SH-SY5Y (cell line): ENCODE measurements around the gene CORO2A.

Experiments
- GATA2 ChIP-seq: IDR thresholded peaks from 2 replicates; pipeline ENCODE4 v1.6.1; 2011; ENCODE audit warnings: mild to moderate bottlenecking, low read depth, low read length
- GATA3 ChIP-seq: IDR thresholded peaks from 2 replicates; pipeline ENCODE4 v1.6.1; 2011; ENCODE audit warnings: low read depth, mild to moderate bottlenecking, low read length, moderate library complexity

The CORO2A gene

DNA sequence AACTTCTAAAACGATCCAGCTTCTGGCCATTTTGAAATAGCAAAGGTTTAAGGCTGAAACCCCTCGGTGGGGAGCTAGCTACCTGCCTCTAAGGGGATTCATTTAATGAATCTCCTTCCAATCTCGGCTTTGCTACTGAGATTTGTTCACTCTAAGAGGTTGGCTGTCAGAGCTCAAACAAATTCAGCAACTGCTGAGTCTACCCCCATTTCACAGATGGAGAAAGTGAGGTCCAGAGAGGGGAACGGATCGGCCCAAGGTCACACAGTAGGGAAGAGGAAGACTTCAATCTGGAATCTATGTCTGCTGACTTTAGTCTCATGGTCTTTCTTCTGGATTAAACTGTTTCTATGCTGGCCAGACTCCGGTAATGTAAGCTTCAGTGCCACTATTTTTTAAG lies 3.0 kb downstream of the CORO2A start:
- TF ChIP-seq GATA2 (no peak), GATA3 (no peak)

DNA sequence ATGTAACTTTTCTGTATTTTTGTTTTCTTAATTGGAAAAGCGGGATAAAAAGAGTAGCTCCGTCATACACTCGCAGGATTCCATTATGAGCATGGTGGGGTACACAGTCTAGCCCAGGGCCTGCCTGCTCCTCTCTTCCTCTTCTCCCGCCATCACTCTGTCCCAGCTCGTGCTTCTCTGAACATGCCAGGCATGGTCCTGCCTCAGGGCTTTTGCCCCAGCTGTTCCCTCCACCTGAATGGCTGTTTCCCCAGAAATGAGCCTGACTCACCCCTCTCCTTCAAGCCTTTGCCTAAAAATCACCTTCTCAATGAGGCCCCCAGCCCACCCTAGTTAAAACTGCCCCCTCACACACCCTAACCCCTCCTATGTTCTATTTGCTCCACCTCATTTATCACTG lies 4.5 kb downstream of the CORO2A start:
- no peak for TF ChIP-seq GATA2
- no peak for TF ChIP-seq GATA3

DNA sequence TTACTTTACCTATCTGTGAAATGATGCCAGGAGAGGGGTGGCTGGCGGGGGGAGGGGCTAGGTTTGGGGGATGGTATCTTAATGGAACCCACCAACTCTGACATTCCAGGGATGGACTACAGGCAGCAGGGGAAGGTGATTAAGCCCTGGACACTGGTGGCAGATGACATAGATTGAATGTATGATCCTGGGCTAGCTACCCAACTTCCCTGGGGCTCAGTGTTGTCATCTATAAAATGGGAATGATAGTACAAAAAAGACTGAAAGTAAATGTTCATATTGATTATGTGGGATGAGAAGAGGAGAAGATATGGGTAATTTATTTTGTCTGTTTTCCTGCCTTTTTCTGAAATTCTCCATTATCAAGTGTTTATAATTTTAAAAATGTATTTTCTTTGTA lies 6.2 kb downstream of the CORO2A start:
- no peak for TF ChIP-seq GATA3
- TF ChIP-seq GATA2 = no peak

DNA sequence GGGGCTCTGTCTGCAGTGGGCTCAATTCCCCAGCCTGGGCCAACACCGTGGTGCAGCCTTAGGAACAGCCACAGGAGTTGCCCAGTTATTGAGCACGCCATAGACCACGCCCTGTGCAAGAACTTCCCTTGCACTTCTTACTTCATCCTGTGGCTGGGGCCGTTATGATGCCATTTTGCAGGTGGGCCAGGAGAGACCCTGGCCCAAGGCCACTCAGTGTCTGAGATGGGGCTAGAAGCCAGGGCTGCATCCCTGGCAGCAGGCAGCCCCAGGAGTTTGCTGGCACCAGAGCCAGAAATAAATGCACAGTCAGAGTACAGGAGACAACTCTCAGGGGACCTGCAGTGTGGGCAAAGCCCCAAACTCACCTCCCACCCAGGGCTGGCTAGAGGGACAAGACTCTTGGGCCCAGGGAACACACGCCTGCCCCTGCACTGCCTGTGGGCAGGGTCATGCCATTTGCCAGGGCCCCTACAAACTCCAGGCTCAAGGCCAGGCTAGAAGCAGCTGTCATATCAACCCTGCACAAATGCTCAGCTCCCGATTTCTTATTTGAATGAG lies 6.7 kb downstream of the CORO2A start:
- no peak for TF ChIP-seq GATA3
- TF ChIP-seq GATA2 = no peak

DNA sequence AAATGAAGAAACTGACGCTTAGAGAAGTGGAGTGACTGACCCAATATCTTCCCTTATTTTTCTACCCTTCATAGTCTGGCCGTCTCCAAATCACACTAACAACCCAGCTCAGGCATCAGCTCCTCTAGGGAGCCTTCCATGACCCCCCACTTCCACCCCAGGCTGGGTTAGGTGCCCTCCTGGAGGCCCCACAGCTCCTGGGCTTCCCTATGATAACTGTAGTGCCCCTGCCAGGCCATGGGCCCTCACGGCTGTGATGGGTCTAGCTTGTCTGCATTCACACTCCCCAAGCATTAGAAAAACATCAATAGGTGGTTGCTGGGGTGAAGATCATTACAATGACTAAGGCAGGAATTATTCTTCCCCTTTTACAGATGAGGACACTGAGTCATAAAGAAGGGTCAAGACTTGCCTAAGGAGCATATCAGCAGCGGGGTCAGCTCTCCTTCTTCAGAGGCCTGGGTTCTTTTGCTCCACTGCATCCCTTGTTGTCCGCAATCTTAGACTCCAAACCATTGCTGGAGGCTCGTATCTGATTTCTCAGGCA lies 7.3 kb downstream of the CORO2A start:
- TF ChIP-seq GATA3 (no peak), GATA2 (no peak)

DNA sequence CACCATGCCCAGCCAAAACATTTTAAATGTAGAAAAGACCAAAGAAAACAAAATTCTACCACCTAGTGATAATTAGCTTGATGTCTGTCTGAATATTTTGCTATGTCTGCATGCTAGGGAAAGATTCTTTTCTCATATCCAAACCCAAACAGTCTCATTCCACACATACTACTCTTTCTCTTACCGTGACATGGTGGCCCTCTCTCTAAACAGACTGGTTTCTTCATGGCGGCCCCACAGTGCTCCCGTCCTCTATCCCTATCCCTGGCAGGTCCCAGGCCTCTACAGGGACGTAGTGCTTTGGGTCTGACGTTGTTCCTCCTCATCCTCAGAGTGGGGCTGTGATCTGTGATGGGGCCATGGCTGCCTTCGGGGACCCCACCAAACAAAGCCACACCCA lies 8.1 kb downstream of the CORO2A start:
- no peak for TF ChIP-seq GATA3
- TF ChIP-seq GATA2 = no peak

DNA sequence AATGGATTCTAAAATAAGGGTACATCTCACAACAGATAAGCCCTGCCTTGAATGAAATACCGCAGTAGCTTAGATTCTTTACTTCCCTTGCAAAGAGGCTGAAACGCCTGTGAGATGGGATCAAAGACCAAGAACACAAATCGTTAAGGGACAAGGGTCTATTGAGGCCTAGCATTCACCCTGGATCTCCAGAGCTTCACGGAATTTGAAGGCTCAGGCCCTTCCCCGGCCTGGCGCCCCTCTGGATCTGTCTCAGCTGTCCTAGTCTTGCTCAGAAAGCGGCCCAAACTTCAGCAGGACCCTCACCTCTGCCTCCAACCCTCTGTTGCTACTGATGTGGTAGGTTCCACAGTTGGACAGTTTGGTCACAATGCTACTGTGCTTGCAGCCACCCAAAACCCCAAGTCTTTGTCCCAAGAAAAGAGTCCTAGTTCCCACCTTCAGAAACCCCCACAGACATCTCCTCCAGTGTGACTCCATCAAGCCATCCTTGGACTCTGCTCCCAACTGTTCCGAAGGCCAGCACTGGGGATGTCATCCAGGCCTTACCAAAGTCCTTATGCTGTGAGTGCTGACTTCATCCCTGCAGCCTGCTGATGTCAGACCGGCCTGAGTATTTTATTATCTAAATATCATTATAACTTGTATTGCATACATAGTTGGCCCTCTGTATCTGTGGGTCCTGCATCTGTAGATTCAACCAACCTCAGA lies 9.4 kb downstream of the CORO2A start:
- TF ChIP-seq GATA3 (no peak), GATA2 (no peak)

DNA sequence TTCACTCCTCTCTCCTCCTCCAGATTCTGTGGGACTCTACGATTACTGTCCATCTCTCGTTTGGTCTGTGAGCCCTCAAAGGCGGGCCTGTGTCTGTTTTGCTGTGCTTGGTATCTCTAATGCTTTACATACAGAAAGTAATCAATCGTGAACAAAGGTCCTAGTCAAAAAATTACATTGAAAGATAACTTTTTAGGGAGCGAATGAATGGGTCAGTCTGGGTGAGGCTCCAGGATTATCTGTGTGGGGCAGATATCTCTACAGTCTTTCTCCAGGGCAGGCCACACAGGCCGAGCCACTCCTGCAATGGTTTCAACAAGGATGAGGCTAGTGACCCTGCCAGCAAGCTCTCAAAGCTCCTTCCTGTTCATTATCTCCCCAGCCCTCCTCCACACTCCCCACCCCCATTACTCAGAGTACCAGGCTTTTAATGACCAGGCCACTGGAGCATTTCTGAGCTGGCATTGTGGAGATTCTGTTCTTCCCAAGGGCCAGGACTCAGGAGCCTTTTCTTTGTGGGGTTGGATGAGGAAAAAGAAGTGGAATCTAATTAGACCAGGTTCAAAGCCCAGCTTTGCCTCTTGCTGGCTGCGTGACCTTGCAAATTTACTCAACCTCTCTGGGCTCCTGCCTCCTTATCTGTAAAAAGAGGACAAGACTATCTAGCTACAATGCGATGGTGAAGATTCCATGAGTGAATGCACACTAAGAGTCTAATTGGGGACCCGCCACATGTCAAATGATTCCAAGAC lies 10.2 kb downstream of the CORO2A start:
- no peak for TF ChIP-seq GATA3
- no peak for TF ChIP-seq GATA2

DNA sequence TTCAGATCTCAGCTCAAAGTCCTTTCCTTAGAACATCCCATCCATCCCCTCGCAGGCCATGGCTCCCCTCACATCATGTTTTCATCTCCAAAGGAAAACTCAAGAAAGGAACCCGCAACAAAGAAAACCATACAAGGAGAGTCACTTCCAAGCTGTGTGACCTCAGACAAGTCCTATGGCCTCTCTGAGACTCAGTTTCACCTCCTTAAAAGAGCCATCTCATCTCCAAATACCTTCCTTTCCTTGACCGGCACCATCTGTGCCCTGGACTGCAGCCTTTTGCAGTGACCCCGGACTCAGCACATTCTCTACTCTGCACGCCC lies 10.7 kb downstream of the CORO2A start:
- TF ChIP-seq GATA3 = no peak
- no peak for TF ChIP-seq GATA2

DNA sequence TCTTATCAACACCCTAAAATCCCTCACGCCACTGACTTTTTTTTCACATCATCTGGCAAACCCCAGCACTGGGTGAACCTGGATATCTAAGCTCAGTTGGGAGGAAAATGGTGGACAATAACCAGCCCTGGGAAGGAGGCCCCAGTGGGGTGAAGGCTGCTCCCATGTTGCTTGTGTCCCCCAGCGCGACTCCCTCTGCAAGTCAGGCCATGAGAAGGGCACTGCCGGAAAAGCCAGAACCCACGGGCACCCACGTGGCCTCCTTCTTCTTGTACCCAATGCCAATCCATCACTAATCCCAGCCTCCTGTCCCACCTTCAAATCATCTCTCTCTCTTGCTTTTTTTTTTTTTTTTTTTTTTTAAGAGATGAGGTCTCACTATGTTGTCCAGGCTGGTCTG lies 11.4 kb downstream of the CORO2A start:
- no peak for TF ChIP-seq GATA3

DNA sequence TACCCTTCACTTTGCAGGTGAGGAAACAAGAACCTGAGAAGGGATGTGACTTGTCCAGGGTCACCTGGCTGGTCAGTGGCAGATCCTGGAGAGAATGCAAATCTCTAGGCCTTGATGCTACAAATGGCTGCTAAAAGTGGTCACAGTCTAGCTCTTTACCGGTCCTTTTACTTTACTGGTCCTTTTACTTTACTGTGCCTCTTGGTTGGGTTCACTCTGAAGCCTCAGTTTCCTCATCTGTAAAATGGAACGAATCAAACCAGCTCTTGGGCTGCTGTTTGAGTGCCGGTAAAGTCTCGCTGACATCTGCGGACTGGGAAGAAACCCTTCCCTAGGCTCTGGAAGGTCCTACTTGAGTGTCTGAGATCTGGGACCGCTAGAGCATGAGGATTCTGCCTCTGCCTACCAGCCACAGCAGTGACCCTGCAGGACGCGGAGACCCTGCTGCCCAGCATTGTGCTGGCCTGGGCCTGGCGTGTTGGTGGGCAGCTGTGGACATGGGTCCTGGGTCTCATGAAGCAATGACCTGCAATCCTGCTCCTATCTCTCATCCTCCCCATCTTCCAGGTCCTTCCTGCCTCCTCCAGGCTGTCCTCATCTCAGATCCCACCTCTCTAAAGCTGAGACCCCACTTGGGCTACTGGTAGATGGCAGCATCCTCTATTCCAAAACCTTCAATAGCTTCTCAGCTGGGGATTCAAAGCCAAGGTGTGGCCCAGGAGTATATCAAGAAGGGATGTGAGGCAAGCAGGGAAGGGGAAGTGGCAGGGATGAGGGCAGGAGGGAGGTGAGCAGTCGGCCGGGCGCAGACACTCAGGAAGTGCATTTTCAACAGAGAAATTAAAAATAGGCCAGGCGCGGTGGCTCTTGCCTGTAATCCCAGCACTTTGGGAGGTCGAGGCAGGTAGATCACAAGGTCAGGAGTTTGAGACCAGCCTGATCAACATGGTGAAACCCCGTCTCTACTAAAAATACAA lies 13.3 kb downstream of the CORO2A start:
- TF ChIP-seq GATA3 = no peak
- no peak for TF ChIP-seq GATA2

DNA sequence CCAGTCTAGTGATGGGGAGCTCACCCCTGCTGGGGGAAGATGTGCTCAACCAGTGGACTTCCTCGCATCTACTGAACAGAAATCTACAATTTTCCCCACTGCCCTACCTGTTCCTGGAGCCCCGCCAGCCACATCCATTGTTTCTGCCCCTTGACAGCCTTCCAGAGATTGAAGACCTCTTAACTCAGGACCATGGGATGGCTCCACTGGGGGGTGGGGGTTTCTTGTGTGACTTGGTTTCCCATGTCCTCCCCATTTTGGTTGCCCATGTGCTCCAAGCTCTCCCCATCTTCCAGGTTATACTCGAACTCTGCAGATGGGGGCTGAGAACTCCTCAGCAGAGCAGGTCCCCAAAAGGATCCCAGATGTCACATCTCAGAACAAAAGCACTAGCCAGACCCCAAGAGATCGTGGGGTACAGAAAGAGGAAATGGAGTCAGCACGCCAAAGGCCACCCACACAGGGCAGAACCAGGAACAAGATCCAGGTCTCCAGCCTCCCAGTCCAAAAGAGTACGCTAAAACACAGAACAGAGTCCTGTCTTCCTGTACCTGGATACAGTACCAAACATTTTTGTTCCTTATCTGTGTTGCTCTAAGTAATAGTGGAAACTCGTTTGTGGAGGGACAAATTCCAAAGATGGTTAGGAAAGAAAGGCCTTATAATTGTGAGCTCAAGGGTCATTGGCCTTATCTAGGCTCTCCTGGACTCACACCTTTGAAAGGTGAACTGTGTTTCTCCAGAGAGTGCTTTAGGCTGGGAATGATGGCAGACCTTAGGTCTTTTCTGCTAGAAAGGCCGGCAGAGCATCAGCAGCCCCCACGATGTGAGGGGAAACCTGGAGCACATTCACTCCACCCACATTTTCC lies 15.8 kb downstream of the CORO2A start:
- TF ChIP-seq GATA2 (no peak), GATA3 (no peak)

DNA sequence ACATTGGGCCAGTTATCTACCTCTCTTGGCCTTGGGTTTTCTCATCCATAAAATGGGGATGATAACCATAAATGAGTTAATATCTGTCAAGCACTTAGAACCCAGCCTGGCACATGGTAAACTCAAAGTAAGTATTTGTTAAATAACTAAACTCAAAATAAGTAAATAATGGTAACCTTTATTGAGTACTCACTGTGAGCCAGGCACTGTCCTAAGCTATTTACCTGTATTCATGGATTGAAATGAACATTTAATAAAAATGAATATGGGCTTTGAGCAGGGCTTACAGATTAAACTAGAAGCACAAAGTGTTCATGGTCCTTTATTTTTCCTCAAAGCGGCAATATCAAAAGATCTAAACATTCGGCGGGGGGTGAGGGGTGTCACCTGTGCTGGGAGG lies 16.7 kb downstream of the CORO2A start:
- no peak for TF ChIP-seq GATA3
- TF ChIP-seq GATA2 = no peak

DNA sequence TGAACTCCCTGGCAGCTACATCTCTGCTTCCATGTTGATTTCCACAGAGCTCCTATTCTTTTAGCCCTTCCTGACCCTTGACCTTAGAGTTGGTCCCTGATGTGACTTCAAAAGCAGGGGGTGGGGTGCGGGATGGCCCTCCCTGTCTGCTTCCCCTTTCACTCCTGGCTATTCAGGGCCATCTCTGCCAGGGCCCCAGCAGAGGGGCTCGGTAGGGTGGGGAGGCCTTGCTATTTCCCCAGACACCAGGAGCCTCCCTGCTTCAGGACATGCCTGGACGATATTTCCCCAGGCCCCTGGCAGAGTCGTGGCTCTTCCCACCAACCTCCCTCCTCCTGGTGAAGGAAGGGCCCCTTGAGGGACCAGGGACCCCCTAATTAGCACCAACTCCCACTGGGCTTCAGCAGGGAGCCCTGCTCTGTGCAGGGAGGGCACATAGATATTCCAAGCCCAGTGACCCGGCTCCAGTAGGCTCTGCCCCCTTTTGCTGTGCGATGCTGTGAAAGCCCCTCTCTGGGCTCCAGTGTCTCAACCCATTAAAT lies 17.3 kb downstream of the CORO2A start:
- TF ChIP-seq GATA3 = no peak
- TF ChIP-seq GATA2 = no peak

DNA sequence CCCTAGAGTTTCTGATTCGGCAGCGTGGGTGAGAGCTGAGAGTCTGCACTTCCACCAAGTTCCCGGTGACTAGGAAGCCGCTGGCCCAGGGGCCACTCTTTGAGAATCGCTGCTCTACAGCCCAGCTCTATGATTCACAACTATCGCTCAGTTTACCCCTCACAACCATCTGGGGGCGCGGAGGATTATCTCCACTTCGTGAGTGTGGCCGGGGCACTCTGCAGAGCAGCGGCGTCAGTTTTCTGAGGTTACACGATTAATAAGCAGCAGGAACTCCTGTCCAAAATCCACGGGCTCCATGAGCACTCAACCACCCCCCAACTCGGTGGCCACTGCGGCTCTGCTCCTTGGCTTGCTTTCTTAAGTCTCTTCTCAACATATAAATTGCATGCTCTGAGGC lies 19.3 kb downstream of the CORO2A start:
- TF ChIP-seq GATA3 (no peak), GATA2 (no peak)
